Measurements from ENCODE around the gene FMNL2.

Gene FMNL2

GRCh38 chr2:152339556-152340286, 4.7 kb downstream of the FMNL2 start:
- no peak for DNase-seq

- no peak for DNase-seq
Measured at GRCh38 chr2:152342259-152343046, 7.5 kb downstream of the FMNL2 start.

GRCh38 chr2:152343426-152343825, 8.5 kb downstream of the FMNL2 start:
- no peak for DNase-seq

GRCh38 chr2:152344579-152345195, 9.7 kb downstream of the FMNL2 start:
- DNase-seq: no peak

GRCh38 chr2:152347076-152347475, 12.1 kb downstream of the FMNL2 start:
- no peak for DNase-seq

GRCh38 chr2:152348388-152348787, 13.4 kb downstream of the FMNL2 start:
- no peak for DNase-seq

GRCh38 chr2:152349416-152349815, 14.4 kb downstream of the FMNL2 start:
- DNase-seq: no peak

GRCh38 chr2:152350155-152350679, 15.2 kb downstream of the FMNL2 start:
- DNase-seq: no peak

DNA sequence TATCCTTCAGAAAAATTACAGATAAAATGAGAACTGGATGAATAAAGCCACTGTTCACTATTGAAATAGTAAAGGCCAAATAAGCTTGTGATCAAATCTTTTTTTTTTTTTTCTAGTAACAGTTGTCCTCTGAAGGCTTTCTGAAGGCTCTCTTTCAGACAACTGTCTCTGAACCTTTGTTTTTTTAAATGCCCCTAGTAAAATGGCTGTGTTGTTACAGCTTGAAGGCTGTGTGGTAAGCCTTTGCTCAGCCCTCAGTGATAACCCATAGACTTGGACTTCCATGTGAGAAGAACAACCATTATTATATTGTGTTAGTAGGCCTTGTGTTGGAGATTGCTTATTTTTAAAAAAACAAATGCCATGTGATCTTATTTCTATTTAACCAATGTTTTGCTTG, 17.6 kb downstream of the FMNL2 start:
- DNase-seq: no peak

- no peak for DNase-seq
Measured at GRCh38 chr2:152353364-152353763, 18.4 kb downstream of the FMNL2 start.

GRCh38 chr2:152354069-152354755, 19.2 kb downstream of the FMNL2 start:
- no peak for DNase-seq

- no peak for DNase-seq
Measured at GRCh38 chr2:152354909-152355308, 19.9 kb downstream of the FMNL2 start.

DNA sequence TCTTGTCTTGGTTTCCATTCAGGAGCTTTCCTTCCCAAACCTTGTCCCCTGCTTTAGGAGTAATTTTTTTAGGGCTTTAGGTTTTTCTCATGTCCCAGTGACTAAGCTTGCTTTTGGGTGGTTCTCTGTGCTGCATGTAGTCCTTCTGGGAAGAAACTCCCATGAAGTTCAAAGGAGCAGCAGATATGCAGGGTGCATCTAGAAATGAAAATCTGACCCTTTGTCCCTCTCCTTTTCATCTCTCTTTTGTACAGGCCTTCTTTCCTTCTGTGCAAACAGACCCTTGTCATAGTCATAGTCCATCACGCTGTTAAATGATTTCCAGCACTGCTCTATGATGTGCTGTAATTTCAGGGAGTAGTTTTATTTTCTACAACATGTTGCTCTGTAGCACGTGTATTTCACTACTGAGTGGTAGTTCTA, 20.4 kb downstream of the FMNL2 start:
- DNase-seq: no peak

GRCh38 chr2:152359573-152360363, 24.8 kb downstream of the FMNL2 start:
- DNase-seq: no peak

- DNase-seq: no peak
Measured at GRCh38 chr2:152363936-152364335, 29.0 kb downstream of the FMNL2 start.

DNA sequence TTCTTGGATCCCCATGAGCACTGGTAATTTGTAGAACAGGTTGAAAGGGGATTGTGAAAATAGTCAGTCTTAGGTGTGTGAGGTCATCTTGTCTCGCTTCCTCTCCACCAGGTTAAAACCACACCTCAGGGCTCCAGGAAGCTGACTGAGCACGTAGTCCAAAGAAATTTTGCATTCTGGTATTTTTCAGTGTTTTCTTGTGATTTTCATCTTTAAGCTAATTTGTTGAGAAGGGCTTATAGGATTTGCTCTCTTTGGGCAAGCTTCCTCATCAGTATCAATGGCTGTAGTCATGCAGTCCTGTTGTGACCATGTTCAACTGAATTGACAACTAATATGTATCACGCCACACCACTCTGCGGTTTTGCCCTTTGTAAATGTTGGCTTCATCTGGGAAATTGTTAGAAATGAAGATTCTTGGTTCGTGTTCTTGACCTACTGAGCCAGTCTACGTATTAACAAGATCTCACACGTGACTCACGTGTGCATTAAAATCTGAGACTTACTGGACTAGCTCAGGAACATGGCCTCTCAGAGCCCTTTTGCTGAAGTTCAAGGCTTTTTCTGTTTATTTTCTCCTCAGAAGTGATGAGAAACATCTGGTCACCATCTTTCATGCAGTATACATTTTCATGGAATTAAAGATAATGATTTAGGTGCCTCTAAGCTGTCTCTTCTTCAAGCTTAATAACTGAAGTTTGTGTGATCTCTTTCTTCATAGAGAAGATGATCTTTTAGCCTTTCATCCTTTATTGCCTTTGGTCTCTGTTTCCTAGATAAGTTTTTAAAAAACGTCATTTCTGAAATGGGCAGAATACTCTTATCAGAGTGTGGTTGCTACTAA, 32.8 kb downstream of the FMNL2 start:
- no peak for DNase-seq

DNA sequence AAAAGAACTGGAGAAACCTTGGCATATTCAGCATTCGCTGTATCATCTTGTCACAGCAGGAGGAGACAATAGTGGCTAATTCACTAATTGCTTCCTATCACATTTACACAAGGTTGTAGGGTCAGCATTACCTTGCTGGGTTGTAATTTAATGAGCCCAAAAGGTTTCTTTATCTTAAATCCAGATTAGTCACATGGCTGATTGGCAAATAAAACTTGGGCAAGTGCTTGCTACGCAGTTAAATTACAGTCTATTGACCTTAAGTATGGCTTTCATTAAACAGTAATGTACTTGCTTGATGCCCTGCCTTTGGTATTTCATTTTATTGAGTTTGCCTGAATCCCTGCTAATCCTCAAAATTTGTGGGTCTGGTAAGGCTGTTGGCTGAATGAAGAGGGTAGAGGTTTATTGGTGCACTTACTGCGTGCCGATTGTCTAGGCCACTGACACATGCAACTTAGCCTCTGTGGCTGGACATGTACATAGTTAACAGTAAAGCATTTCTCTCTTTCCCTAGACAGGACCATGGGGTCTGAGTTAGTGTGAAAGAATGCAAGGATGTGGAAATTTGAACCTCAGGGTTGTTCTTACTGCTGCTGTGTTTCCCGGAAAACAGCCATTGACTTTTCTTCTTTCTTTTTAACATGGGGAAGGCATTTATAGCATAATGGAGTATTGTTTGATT, 34.3 kb downstream of the FMNL2 start:
- DNase-seq: peak; percentile 42

DNA sequence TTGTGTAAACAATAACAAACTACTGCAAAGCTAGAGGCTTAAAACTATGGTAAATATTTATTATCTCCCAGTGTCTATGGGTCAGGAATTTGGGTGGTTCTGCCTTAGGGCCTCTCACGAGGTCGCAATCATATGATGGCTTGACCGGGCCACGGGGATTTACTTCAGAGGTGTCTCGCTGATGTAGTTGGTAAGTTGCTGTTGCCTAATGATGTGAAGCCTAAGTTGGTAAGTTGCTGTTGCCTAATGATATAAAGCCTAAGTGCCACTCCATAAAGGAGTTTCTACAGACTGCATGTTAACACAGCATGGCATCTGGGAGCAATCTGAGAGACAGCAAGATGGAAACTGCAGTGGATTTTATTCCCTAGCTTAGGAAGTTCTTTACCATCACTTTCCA, 35.8 kb downstream of the FMNL2 start:
- DNase-seq: no peak

DNA sequence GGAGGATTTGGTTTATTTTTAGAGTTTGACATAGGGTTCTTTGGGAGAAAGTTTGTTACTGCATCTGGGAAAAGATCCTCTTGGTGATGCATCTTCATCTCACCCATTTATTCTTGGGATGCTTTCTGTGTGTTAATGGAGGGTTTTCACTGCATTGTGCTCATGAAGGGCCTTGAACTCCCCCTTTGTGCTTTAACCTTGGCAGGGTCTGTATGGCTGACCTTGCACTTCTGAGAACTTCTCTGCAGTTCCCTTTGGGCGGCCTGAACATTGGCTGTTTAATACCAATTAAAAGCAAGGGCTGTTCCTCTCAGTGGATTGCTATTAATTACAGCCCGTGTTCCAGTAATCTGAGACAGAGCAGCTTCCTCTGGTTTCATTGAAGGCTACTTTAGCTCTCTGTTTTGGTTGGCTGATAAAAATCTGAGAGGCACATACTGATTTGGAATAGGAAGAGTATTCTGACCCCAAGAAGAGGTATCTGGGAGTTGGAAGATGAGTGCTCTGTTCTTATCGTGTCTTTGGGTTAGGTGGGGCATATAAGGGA, 37.5 kb downstream of the FMNL2 start:
- peak; percentile 60 for DNase-seq

GRCh38 chr2:152375174-152375573, 40.2 kb downstream of the FMNL2 start:
- DNase-seq: no peak

Data from NCI-H82 (cell line).